Karpas-422 (cell line): ENCODE results near the gene PRSS38. TPM values are rescaled to one million over a fixed set of nuclear protein-coding genes. Genes with fewer than 3 reads are reported as not detected.

Experiments used
- DNase-seq: peaks from one replicate; pipeline ENCODE4 v3.0.0-alpha.2; 2015
- H2AFZ ChIP-seq: fragments of 200-600 bp; sonication (generic); 2 replicates; pipeline ENCODE4 v1.6.1; 2014; ENCODE audit warnings: antibody characterized with exemption, low read length, mixed read lengths
- H3K27ac ChIP-seq: fragments of 200-600 bp; sonication (generic); 2 replicates; pipeline ENCODE4 v1.5.1; 2014; ENCODE audit warnings: mild to moderate bottlenecking, low read length, moderate library complexity
- H3K27me3 ChIP-seq: fragments of 200-600 bp; sonication (generic); 2 replicates; pipeline ENCODE4 v1.6.1; 2014; ENCODE audit warnings: low read length, mixed read lengths
- H3K36me3 ChIP-seq: fragments of 200-600 bp; sonication (generic); 2 replicates; pipeline ENCODE4 v1.6.1; 2014; ENCODE audit warnings: low read length, mixed read lengths; ENCODE audit not compliant: insufficient read depth
- H3K4me1 ChIP-seq: fragments of 200-600 bp; sonication (generic); 2 replicates; pipeline ENCODE4 v1.6.1; 2014; ENCODE audit warnings: mild to moderate bottlenecking, low read length, mixed read lengths
- H3K4me2 ChIP-seq: fragments of 200-600 bp; sonication (generic); 2 replicates; pipeline ENCODE4 v1.6.1; 2014; ENCODE audit warnings: low read length, low read depth, mild to moderate bottlenecking; ENCODE audit not compliant: poor library complexity, severe bottlenecking
- H3K4me3 ChIP-seq: fragments of 200-600 bp; sonication (generic); 2 replicates; pipeline ENCODE4 v1.5.1; 2014; ENCODE audit warnings: mild to moderate bottlenecking, antibody characterized with exemption, low read length, mixed read lengths
- H3K79me2 ChIP-seq: fragments of 200-600 bp; sonication (generic); 2 replicates; pipeline ENCODE4 v1.6.1; 2014; ENCODE audit warnings: mild to moderate bottlenecking, low read length, mixed read lengths
- H3K9ac ChIP-seq: fragments of 200-600 bp; sonication (generic); 2 replicates; pipeline ENCODE4 v1.6.0; 2014; ENCODE audit warnings: low read length
- H3K9me2 ChIP-seq: fragments of 200-600 bp; sonication (generic), shearing (Covaris generic); replicated peaks from 2 replicates; pipeline ENCODE4 v1.6.0; 2014; ENCODE audit warnings: mild to moderate bottlenecking, low read length, moderate library complexity; ENCODE audit not compliant: insufficient read depth
- H3K9me3 ChIP-seq: fragments of 300-700, 200-600 bp; sonication (generic); 2 replicates; pipeline ENCODE4 v1.6.1; 2014; ENCODE audit warnings: low read length, mixed read lengths
- H4K20me1 ChIP-seq: fragments of 200-600 bp; sonication (generic); 2 replicates; pipeline ENCODE4 v1.6.1; 2014; ENCODE audit warnings: mild to moderate bottlenecking, antibody characterized with exemption, low read length, low read depth; ENCODE audit not compliant: insufficient read depth
- total RNA-seq: library from RNA; depleted of rRNA; stranded (reverse); fragments of >200 nt; shearing (Covaris generic); gene quantifications from 2 replicates; pipeline ENCODE4 v1.2.3, GENCODE V29; 2014; ENCODE audit warnings: low replicate concordance

The PRSS38 gene
- total RNA-seq, 1 experiment from 2014 or later = not detected

- Histone ChIP-seq H3K9me2 (no peaks in the 10 kb centered on the region), H3K79me2 (no peaks in the 10 kb centered on the region), H4K20me1 (no peaks in the 10 kb centered on the region), H3K4me2 (no peak overlapping the region), H3K9me3 (no peaks in the 10 kb centered on the region), H3K9ac (no peak overlapping the region), H3K4me3 (no peak overlapping the region), H3K27me3 (no peaks in the 10 kb centered on the region), H3K27ac (no peak overlapping the region), H3K36me3 (no peaks in the 10 kb centered on the region), H3K4me1 (no peaks in the 10 kb centered on the region), H2AFZ (no peak overlapping the region)
- no peak for DNase-seq
These were observed 33.2 kb upstream of the PRSS38 start for GRCh38 chr1:227782226-227782625.

- Histone ChIP-seq H4K20me1 (no peaks in the 10 kb centered on the region), H3K9me2 (no peaks in the 10 kb centered on the region), H3K4me3 (no peak overlapping the region), H3K27me3 (no peaks in the 10 kb centered on the region), H3K4me1 (0 out of 2 replicates have a peak, but pooled peaks cover 2% of the 10 kb centered on the region), H3K79me2 (no peaks in the 10 kb centered on the region), H2AFZ (no peak overlapping the region), H3K4me2 (no peak overlapping the region), H3K27ac (no peak overlapping the region), H3K36me3 (no peaks in the 10 kb centered on the region), H3K9me3 (no peaks in the 10 kb centered on the region), H3K9ac (no peak overlapping the region)
- no peak for DNase-seq
These were observed 30.2 kb upstream of the PRSS38 start for GRCh38 chr1:227785094-227785804.

GRCh38 chr1:227785805-227786671 is 29.4 kb upstream of the PRSS38 start:
- no peak overlapping the region for H3K27ac ChIP-seq
- no peaks in the 10 kb centered on the region for H3K9me3 ChIP-seq
- 0 out of 2 replicates have a peak, but pooled peaks cover 2% of the 10 kb centered on the region for H3K4me1 ChIP-seq
- H4K20me1 ChIP-seq = no peaks in the 10 kb centered on the region
- no peaks in the 10 kb centered on the region for H3K9me2 ChIP-seq
- no peak overlapping the region for H3K4me2 ChIP-seq
- H3K9ac ChIP-seq = no peak overlapping the region
- DNase-seq = no peak
- no peaks in the 10 kb centered on the region for H3K36me3 ChIP-seq
- H3K4me3 ChIP-seq = no peak overlapping the region
- no peak overlapping the region for H2AFZ ChIP-seq
- H3K79me2 ChIP-seq = no peaks in the 10 kb centered on the region
- no peaks in the 10 kb centered on the region for H3K27me3 ChIP-seq

- Histone ChIP-seq H4K20me1 (no peaks in the 10 kb centered on the region), H3K4me2 (no peak overlapping the region), H3K9me3 (no peaks in the 10 kb centered on the region), H3K4me1 (0 out of 2 replicates have a peak, but pooled peaks cover 2% of the 10 kb centered on the region), H3K27me3 (no peaks in the 10 kb centered on the region), H2AFZ (no peak overlapping the region), H3K4me3 (no peak overlapping the region), H3K9ac (no peak overlapping the region), H3K79me2 (no peaks in the 10 kb centered on the region), H3K27ac (no peak overlapping the region), H3K36me3 (no peaks in the 10 kb centered on the region), H3K9me2 (no peaks in the 10 kb centered on the region)
- no peak for DNase-seq
These were observed 28.6 kb upstream of the PRSS38 start for GRCh38 chr1:227786673-227787512.

- Histone ChIP-seq H3K9ac (no peak overlapping the region), H3K4me3 (no peak overlapping the region), H3K9me3 (no peaks in the 10 kb centered on the region), H3K4me1 (0 out of 2 replicates have a peak, but pooled peaks cover 2% of the 10 kb centered on the region), H3K27ac (no peak overlapping the region), H2AFZ (no peak overlapping the region), H3K36me3 (no peaks in the 10 kb centered on the region), H4K20me1 (no peaks in the 10 kb centered on the region), H3K4me2 (peak overlapping the region; percentile 32), H3K27me3 (no peaks in the 10 kb centered on the region), H3K79me2 (no peaks in the 10 kb centered on the region), H3K9me2 (no peaks in the 10 kb centered on the region)
- DNase-seq = peak; percentile 95
These were observed 27.8 kb upstream of the PRSS38 start for GRCh38 chr1:227787513-227788270.

- Histone ChIP-seq H4K20me1 (no peaks in the 10 kb centered on the region), H3K27me3 (no peaks in the 10 kb centered on the region), H3K4me1 (0 out of 2 replicates have a peak, but pooled peaks cover 2% of the 10 kb centered on the region), H3K27ac (no peak overlapping the region), H2AFZ (no peak overlapping the region), H3K4me3 (no peak overlapping the region), H3K9ac (no peak overlapping the region), H3K79me2 (no peaks in the 10 kb centered on the region), H3K4me2 (no peak overlapping the region), H3K9me2 (no peaks in the 10 kb centered on the region), H3K36me3 (no peaks in the 10 kb centered on the region), H3K9me3 (no peaks in the 10 kb centered on the region)
- no peak for DNase-seq
These were observed 27.0 kb upstream of the PRSS38 start for GRCh38 chr1:227788271-227789083.
